ENCODE data around the gene MEGF10.

The MEGF10 gene

GRCh38 chr5:127411381-127411780 is 120.8 kb downstream of the MEGF10 start:
- DNase-seq (ENCODE audit: low read depth) = no peak

DNA sequence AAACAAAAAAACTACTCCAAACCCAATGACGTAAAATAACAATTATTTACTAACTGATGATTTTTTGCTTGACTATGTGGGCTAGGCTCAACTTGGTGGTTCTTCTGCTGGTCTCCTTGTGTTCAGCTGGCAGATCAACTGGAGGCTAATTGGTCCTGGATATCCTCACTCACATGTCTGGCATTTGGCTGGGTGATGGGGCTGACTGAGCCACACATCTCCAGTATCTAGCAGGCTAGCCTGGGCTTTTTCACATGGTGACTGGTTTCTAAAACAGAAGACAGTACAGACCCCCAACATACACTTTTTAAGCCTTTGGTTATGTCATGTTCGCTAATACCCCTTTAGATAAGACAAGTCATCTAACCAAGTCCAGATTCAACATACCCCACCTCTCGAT is 122.1 kb downstream of the MEGF10 start:
- no peak for DNase-seq (ENCODE audit: low read depth)

GRCh38 chr5:127415034-127415433 is 124.4 kb downstream of the MEGF10 start:
- DNase-seq (ENCODE audit: low read depth) = no peak

GRCh38 chr5:127416906-127417305 is 126.3 kb downstream of the MEGF10 start:
- no peak for DNase-seq (ENCODE audit: low read depth)

GRCh38 chr5:127417528-127417927 is 126.9 kb downstream of the MEGF10 start:
- DNase-seq (ENCODE audit: low read depth) = no peak

DNA sequence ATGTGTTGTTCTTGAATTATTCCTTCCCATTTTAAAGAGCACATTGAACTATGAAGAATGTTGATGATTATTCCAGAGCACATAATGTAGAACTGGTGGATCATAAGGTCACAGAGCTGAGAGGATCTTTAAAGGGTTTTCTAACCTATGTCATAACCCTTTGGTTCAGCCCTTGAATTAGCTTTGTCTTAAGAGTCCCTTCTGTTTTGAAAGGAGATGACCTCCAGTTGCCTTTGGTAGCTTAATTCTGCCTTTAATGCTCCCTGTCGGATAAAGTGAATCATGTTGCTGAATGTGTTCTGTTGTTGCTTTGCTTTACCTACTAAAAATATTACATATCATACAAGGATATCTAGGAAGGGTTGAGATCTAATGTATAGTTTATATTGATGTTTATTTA is 127.8 kb downstream of the MEGF10 start:
- DNase-seq (ENCODE audit: low read depth) = no peak

GRCh38 chr5:127418974-127419682 is 128.5 kb downstream of the MEGF10 start:
- no peak for DNase-seq (ENCODE audit: low read depth)

GRCh38 chr5:127419683-127420257 is 129.2 kb downstream of the MEGF10 start:
- no peak for DNase-seq (ENCODE audit: low read depth)

GRCh38 chr5:127420758-127421157 is 130.2 kb downstream of the MEGF10 start:
- no peak for DNase-seq (ENCODE audit: low read depth)

- DNase-seq (ENCODE audit: low read depth) = no peak
These were observed 130.9 kb downstream of the MEGF10 start for GRCh38 chr5:127421471-127421870.

DNA sequence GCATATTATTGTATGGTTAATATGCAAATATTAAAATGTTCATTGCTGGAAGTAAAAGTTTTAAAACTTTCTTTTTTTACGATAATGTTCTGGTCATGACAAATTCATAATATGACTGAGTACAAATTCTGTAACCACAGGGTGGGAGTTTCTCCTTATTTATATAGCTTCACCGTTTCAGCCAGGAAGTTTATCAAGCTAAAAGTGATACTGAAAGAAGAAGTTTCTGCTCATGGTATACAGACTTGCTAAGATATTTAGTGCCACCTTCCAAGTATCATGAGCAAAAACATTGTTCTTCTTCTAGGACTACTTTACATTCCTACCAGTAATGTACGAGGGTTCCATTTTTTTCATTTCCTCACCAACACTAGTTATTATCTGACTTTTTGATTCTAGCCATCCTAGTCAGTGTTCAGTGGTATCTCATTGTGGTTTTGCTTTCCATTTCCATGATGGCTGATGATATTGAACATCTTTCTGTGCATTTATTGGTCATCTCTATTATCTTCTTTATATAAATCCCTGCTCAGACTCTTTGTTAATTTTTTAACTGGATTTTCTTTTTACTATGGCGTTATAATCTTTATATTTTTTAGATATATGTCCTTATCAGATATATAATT is 132.7 kb downstream of the MEGF10 start:
- DNase-seq (ENCODE audit: low read depth) = no peak

- DNase-seq (ENCODE audit: low read depth) = no peak
These were observed 134.4 kb downstream of the MEGF10 start for GRCh38 chr5:127425037-127425436.

DNA sequence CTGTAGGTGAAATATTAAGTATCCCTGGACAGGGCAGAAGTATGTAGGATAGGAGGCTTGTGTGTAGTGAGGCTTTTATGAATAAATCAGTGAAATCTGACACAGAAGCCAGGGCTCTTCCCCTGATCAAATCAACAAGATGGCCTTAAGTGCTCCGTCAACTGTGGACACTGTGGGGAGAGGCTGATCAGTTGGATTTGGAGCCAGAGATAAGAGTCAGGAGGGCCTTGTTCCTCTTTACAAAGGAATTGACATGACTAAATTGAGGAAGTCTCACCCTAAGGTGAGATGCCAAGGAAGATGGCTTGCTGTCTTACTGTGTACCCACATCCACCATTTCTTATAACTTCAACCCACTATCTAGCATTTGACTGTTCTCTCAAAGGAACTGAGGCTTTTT is 135.3 kb downstream of the MEGF10 start:
- no peak for DNase-seq (ENCODE audit: low read depth)

- DNase-seq (ENCODE audit: low read depth) = no peak
These were observed 136.1 kb downstream of the MEGF10 start for GRCh38 chr5:127426661-127427060.

DNA sequence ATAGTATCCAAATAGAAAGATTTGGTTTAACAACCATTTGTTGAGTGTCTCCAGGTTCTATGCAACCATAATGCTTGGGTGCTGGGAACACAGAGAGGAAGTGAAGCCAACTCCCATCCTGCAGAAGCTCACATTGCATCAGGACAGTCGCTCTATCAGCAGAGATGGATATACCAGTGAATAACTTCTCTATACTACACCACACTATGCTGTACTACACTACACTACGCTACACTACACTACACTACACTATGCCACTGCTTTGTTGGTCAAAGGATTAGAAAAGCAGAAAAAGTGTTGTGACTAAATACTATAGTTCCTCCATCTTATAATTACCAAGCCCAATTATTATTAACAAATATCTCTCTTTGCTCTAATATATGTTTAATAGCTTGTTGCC is 137.7 kb downstream of the MEGF10 start:
- DNase-seq (ENCODE audit: low read depth) = no peak

- DNase-seq (ENCODE audit: low read depth) = no peak
These were observed 138.2 kb downstream of the MEGF10 start for GRCh38 chr5:127428748-127429147.

- DNase-seq (ENCODE audit: low read depth) = no peak
These were observed 139.3 kb downstream of the MEGF10 start for GRCh38 chr5:127429928-127430327.

- no peak for DNase-seq (ENCODE audit: low read depth)
These were observed 140.0 kb downstream of the MEGF10 start for GRCh38 chr5:127430627-127431026.

DNA sequence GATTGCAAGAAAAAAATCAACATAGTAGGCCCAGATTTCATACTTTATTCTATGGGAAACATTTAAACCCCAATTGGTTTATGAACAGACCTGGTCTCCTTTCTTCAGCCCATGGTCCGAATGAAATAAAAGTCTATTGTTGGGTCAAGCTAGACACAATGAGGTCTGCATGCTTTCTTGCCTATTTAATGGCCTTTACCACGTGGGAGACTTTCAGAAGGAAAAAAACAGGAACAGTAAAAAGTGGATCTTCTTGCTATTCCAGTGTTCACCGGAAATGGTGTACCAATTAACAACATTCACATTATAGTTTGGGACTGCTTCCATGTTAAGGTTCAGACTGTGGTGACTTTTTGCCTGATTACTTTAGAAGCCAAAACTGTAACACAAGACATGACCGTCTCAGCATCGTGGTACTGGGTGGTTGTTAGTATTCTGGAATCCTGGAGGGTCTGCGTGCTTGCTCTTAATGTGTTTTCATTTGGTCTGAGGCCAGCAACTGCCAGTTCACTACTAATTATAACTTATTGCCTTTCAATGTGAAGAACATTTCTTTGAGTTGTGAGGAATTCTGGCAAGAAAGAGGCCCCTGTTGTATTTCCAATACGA is 141.5 kb downstream of the MEGF10 start:
- no peak for DNase-seq (ENCODE audit: low read depth)

- DNase-seq (ENCODE audit: low read depth) = no peak
These were observed 142.9 kb downstream of the MEGF10 start for GRCh38 chr5:127433526-127433925.

DNA sequence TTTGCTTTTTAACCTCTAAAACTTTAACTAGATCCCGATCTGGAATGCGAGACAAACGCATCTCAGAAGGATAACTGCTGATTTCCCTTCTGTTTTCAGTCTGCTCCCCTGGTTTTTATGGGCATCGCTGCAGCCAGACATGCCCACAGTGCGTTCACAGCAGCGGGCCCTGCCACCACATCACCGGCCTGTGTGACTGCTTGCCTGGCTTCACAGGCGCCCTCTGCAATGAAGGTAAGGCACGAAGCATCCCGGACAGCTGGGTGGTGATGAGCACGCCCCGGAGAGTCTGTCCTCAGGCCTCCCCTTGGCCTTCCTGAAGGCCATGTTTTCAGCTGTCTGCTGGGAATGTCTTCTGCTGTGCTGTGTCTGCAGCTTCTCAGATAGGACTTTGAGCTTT is 144.0 kb downstream of the MEGF10 start:
- DNase-seq (ENCODE audit: low read depth) = no peak

GRCh38 chr5:127435821-127436220 is 145.2 kb downstream of the MEGF10 start:
- no peak for DNase-seq (ENCODE audit: low read depth)

DNA sequence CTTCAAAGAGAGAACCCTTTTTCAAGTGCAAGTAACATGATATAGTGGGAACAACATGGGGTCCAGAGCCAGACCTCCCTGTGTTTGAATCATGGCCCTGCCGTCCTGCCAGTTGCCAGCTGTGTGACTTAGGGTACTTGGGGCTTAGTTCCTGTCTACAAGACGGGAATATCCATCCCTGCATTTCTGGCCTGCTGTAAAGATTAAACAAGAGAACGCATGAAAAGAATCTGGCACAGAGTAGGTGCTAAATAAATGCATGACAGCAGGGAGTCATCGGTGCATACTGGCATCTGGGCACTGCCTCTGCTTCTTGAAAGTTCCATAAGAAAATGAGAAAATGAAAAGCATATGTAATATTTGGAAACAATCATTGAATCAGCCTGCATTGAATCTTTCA is 149.0 kb downstream of the MEGF10 start:
- DNase-seq (ENCODE audit: low read depth) = no peak
